ENCODE results near the gene SLC2A13. TPM values are rescaled to one million over a fixed set of nuclear protein-coding genes. Genes with fewer than 3 reads are reported as not detected.

SLC2A13 gene
- total RNA-seq, 1 donor from 2014 or later: 5.6 TPM

- peaks cover 3% of the 10 kb centered on the region for H3K9me3 Mint-ChIP-seq
- H3K27me3 Mint-ChIP-seq (ENCODE audit: low read depth): no peaks in the 10 kb centered on the region
- no peak for TF ChIP-seq CTCF (conservative IDR thresholded peaks at IDR 0.05)
- DNase-seq (ENCODE audit: low read depth, low spot score): no peak
- no peak overlapping the region for H3K4me3 Mint-ChIP-seq
- peaks cover 3% of the 10 kb centered on the region for H3K36me3 Mint-ChIP-seq (ENCODE audit: low read depth)
- H3K27ac Mint-ChIP-seq (ENCODE audit: unreplicated experiment): no peak overlapping the region
- H3K4me1 Mint-ChIP-seq: no peaks in the 10 kb centered on the region
These were observed 326.0 kb downstream of the SLC2A13 start for GRCh38 chr12:39779768-39780340.

- no peak overlapping the region for H3K4me3 Mint-ChIP-seq
- no peak for DNase-seq (ENCODE audit: low read depth, low spot score)
- TF ChIP-seq CTCF (conservative IDR thresholded peaks at IDR 0.05): no peak
- no peaks in the 10 kb centered on the region for H3K27me3 Mint-ChIP-seq (ENCODE audit: low read depth)
- peaks cover 2% of the 10 kb centered on the region for H3K9me3 Mint-ChIP-seq
- no peak overlapping the region for H3K27ac Mint-ChIP-seq (ENCODE audit: unreplicated experiment)
- H3K36me3 Mint-ChIP-seq (ENCODE audit: low read depth): peaks cover 2% of the 10 kb centered on the region
- H3K4me1 Mint-ChIP-seq: no peaks in the 10 kb centered on the region
These were observed 328.4 kb downstream of the SLC2A13 start for GRCh38 chr12:39777465-39777864.

GRCh38 chr12:39773266-39773665 is 332.6 kb downstream of the SLC2A13 start:
- H3K4me3 Mint-ChIP-seq: no peak overlapping the region

GRCh38 chr12:39772821-39773259 is 333.0 kb downstream of the SLC2A13 start:
- no peaks in the 10 kb centered on the region for H3K27me3 Mint-ChIP-seq (ENCODE audit: low read depth)
- H3K27ac Mint-ChIP-seq (ENCODE audit: unreplicated experiment): no peak overlapping the region
- TF ChIP-seq CTCF (conservative IDR thresholded peaks at IDR 0.05): no peak
- H3K9me3 Mint-ChIP-seq: no peaks in the 10 kb centered on the region
- no peaks in the 10 kb centered on the region for H3K4me1 Mint-ChIP-seq
- DNase-seq (ENCODE audit: low read depth, low spot score): no peak
- no peaks in the 10 kb centered on the region for H3K36me3 Mint-ChIP-seq (ENCODE audit: low read depth)
- no peak overlapping the region for H3K4me3 Mint-ChIP-seq

More at GRCh38 chr12:39773266-39773665, 332.6 kb downstream of the SLC2A13 start:
- no peaks in the 10 kb centered on the region for H3K4me1 Mint-ChIP-seq
- no peaks in the 10 kb centered on the region for H3K36me3 Mint-ChIP-seq (ENCODE audit: low read depth)
- no peak for TF ChIP-seq CTCF (conservative IDR thresholded peaks at IDR 0.05)
- no peak for DNase-seq (ENCODE audit: low read depth, low spot score)
- no peaks in the 10 kb centered on the region for H3K9me3 Mint-ChIP-seq
- no peaks in the 10 kb centered on the region for H3K27me3 Mint-ChIP-seq (ENCODE audit: low read depth)
- no peak overlapping the region for H3K27ac Mint-ChIP-seq (ENCODE audit: unreplicated experiment)

DNA sequence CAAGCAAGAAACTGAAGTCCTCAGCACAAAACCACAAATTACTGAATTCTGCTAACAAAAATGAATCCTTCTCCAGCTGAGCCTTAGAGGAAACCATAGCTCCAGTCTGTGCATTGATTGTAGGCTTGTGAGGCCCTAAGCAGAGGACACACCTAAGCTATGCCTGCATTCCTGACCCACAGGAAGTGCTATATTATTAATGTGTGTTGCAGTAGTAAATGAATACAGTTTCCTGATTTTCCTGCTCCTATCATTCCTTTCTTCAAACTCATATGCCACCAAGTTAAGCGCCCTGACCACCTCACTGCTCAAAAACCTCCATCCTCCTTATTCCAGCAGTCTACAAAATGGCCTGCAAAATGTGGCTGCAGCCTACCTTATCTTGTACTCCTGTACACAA is 334.4 kb downstream of the SLC2A13 start:
- no peak for TF ChIP-seq CTCF (conservative IDR thresholded peaks at IDR 0.05)
- no peaks in the 10 kb centered on the region for H3K4me1 Mint-ChIP-seq
- DNase-seq (ENCODE audit: low read depth, low spot score): no peak
- H3K27me3 Mint-ChIP-seq (ENCODE audit: low read depth): no peaks in the 10 kb centered on the region
- no peaks in the 10 kb centered on the region for H3K36me3 Mint-ChIP-seq (ENCODE audit: low read depth)
- H3K9me3 Mint-ChIP-seq: no peaks in the 10 kb centered on the region
- H3K27ac Mint-ChIP-seq (ENCODE audit: unreplicated experiment): no peak overlapping the region
- H3K4me3 Mint-ChIP-seq: no peak overlapping the region
